Glutamatergic neuron (in vitro differentiated cells): ENCODE data around the gene ETV6. TPM values are rescaled to one million over a fixed set of nuclear protein-coding genes. Genes with fewer than 3 reads are reported as not detected.

Experiments used
- DNase-seq: peaks from one replicate; pipeline ENCODE4 v3.0.0; 2022
- H3K27ac Mint-ChIP-seq: one replicate; pipeline ENCODE4 v1.8.0; 2020; ENCODE audit warnings: mild to moderate bottlenecking, mixed read lengths, inconsistent platforms; ENCODE audit not compliant: unreplicated experiment
- H3K27me3 Mint-ChIP-seq: one replicate; pipeline ENCODE4 v1.8.0; 2020; ENCODE audit warnings: mild to moderate bottlenecking, moderate library complexity, mixed read lengths, inconsistent platforms; ENCODE audit not compliant: unreplicated experiment
- H3K36me3 Mint-ChIP-seq: one replicate; pipeline ENCODE4 v1.8.0; 2020; ENCODE audit warnings: mild to moderate bottlenecking, mixed read lengths, inconsistent platforms; ENCODE audit not compliant: unreplicated experiment
- H3K4me1 Mint-ChIP-seq: one replicate; pipeline ENCODE4 v1.8.0; 2020; ENCODE audit warnings: mild to moderate bottlenecking, low read depth, mixed read lengths, inconsistent platforms; ENCODE audit not compliant: unreplicated experiment
- H3K4me3 Mint-ChIP-seq: one replicate; pipeline ENCODE4 v1.8.0; 2020; ENCODE audit warnings: mild to moderate bottlenecking, mixed read lengths, inconsistent platforms; ENCODE audit not compliant: unreplicated experiment
- H3K9me3 Mint-ChIP-seq: one replicate; pipeline ENCODE4 v1.8.0; 2020; ENCODE audit warnings: mild to moderate bottlenecking, moderate library complexity, mixed read lengths, inconsistent platforms; ENCODE audit not compliant: unreplicated experiment
- total RNA-seq: library from RNA; stranded (reverse); fragmentation: NEBNext Ultra II Directional; extraction: Animal tissue kit (Norgen Biotek cat#: 25700); gene quantifications from one replicate; pipeline ENCODE4 v1.2.1, GENCODE V29; 2021; ENCODE audit not compliant: unreplicated experiment
- TF ChIP-seq, protein P1 (sequence below): fragments of 200-600 bp; sonication (generic); IDR thresholded peaks from one replicate; pipeline ENCODE4 v1.5.0; 2021; ENCODE audit not compliant: partially characterized antibody, unreplicated experiment

The ETV6 gene
- total RNA-seq, 1 donor from 2014 or later = 10.1 TPM

DNA sequence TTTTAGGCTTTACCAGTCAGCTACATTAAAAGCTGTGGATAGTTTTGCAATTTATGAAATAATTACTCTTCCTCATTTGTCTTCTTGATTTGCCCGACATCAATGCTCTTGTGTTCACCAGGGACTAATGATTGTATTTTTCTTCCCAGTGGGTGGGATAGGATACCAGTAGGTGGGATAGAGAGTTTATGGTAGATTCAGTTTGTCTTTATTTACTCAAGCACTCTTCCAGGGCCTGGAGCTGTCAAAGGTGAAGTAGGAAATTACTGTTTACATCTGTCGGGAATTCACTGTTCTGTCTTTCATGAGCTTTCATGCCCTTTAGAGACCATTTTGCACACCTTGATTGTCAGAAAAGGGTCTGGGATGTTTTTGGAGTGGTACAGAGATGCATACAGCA is 36.6 kb downstream of the ETV6 start:
- Mint-ChIP-seq H3K27ac (no peak overlapping the region), H3K36me3 (no peaks in the 10 kb centered on the region), H3K9me3 (peaks cover 5% of the 10 kb centered on the region), H3K4me1 (peaks cover 17% of the 10 kb centered on the region), H3K27me3 (peaks cover 2% of the 10 kb centered on the region), H3K4me3 (no peak overlapping the region)
- TF ChIP-seq, protein P1, sequence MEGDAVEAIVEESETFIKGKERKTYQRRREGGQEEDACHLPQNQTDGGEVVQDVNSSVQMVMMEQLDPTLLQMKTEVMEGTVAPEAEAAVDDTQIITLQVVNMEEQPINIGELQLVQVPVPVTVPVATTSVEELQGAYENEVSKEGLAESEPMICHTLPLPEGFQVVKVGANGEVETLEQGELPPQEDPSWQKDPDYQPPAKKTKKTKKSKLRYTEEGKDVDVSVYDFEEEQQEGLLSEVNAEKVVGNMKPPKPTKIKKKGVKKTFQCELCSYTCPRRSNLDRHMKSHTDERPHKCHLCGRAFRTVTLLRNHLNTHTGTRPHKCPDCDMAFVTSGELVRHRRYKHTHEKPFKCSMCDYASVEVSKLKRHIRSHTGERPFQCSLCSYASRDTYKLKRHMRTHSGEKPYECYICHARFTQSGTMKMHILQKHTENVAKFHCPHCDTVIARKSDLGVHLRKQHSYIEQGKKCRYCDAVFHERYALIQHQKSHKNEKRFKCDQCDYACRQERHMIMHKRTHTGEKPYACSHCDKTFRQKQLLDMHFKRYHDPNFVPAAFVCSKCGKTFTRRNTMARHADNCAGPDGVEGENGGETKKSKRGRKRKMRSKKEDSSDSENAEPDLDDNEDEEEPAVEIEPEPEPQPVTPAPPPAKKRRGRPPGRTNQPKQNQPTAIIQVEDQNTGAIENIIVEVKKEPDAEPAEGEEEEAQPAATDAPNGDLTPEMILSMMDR = no peak
- DNase-seq = no peak

DNA sequence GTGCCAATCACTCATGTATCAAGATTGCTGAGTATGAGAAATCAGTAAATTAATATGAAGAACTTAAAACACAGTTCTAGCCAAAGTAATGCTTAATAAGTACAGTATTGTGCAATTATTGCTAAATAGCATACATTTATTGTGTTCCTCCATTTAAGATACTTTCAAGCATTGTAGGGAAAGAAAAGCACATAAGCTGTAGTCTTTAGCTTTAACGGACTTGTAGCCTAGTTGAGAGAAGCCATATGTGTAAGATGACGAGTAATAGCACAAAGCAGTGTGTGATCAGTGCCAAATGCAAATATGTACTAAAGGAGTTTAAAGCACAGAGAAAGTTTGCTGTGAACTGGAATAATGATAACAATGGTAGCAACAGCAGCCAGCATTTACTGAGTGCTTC is 38.1 kb downstream of the ETV6 start:
- no peak for DNase-seq
- peaks cover 5% of the 10 kb centered on the region for H3K9me3 Mint-ChIP-seq
- H3K27me3 Mint-ChIP-seq = peaks cover 2% of the 10 kb centered on the region
- H3K4me1 Mint-ChIP-seq = peaks cover 21% of the 10 kb centered on the region
- TF ChIP-seq, protein P1 = no peak
- no peak overlapping the region for H3K4me3 Mint-ChIP-seq
- H3K36me3 Mint-ChIP-seq = no peaks in the 10 kb centered on the region
- H3K27ac Mint-ChIP-seq = no peak overlapping the region

DNA sequence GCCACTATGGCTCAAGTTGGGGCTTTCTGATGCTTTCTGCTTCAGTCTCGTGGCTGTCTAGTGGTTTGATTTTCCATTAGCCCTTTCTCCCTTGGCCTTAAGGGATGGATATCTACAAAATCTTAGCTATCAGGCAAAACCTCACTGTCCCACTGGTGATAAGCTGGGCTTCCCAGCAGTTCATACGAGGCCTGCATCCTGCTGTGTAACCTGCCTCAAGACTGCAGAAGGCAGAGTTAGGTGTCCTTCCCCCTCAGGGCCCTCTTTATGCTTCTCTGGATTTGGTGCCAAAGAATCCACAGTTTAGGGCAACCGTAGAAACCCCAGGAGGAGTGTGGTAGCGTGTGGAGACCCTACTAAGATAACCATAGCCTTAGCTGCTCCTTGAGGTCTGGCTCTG is 38.9 kb downstream of the ETV6 start:
- Mint-ChIP-seq H3K9me3 (peaks cover 5% of the 10 kb centered on the region), H3K4me3 (peak overlapping the region; percentile 8), H3K27me3 (peaks cover 2% of the 10 kb centered on the region), H3K27ac (no peak overlapping the region), H3K36me3 (no peaks in the 10 kb centered on the region), H3K4me1 (peaks cover 25% of the 10 kb centered on the region)
- TF ChIP-seq, protein P1 = no peak
- no peak for DNase-seq

DNA sequence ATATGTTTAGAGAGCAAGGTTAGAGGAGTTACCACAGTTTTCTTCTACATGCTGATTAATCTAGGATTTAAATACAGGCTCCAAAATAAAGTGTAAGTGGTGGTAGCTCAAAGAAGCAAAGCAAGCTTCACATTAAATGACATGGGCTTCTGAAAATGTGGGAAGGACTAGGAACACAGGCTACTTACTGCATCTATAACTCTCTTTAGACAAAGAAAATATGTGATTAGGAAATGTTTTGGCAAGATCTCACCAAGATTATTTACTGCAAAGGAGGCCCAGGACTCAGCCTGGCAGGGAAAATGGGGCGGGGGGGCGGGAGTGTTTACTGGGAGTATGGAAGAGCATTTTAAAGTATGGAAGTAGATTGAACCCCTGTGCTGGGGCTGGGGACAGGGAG is 39.4 kb downstream of the ETV6 start:
- no peaks in the 10 kb centered on the region for H3K36me3 Mint-ChIP-seq
- H3K4me1 Mint-ChIP-seq = peaks cover 29% of the 10 kb centered on the region
- peaks cover 2% of the 10 kb centered on the region for H3K27me3 Mint-ChIP-seq
- no peak for DNase-seq
- peaks cover 4% of the 10 kb centered on the region for H3K9me3 Mint-ChIP-seq
- peak overlapping the region; percentile 74 for H3K4me3 Mint-ChIP-seq
- H3K27ac Mint-ChIP-seq = peak overlapping the region; percentile 72
- TF ChIP-seq, protein P1 = no peak

DNA sequence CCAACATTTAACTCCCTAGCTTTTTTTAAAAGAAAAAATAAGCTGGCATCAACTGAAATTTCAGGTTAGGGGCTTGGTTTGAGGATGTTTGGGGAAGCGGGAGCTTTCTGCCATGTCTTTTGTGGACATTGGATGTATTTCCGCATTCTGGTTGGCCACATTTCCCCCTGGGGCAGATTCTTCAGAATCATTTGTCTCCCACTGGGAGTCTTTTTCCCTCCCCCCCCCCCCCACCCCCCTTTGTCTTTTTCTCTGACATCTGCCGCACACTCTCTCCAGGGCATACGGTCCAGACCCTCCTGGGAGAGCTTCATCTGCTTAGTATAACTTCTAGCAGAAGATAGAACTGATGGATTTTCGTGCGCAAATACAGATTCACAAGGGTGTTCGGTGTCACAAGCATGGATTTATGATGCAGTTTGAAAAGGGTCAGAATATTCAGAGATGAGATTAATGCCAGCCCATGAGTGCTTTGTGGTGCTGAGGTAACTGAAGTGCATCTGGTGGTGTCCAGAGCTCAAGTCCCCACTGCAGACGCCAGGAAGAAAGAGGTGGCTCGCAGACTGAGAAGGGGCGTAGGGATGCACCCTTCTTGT is 40.2 kb downstream of the ETV6 start:
- no peak for DNase-seq
- H3K4me3 Mint-ChIP-seq = no peak overlapping the region
- peaks cover 4% of the 10 kb centered on the region for H3K9me3 Mint-ChIP-seq
- peaks cover 2% of the 10 kb centered on the region for H3K27me3 Mint-ChIP-seq
- peak overlapping the region; percentile 19 for H3K27ac Mint-ChIP-seq
- no peaks in the 10 kb centered on the region for H3K36me3 Mint-ChIP-seq
- peaks cover 31% of the 10 kb centered on the region for H3K4me1 Mint-ChIP-seq
- TF ChIP-seq, protein P1 = no peak
